ENCODE measurements around the gene UFD1.

UFD1 gene, protein sequence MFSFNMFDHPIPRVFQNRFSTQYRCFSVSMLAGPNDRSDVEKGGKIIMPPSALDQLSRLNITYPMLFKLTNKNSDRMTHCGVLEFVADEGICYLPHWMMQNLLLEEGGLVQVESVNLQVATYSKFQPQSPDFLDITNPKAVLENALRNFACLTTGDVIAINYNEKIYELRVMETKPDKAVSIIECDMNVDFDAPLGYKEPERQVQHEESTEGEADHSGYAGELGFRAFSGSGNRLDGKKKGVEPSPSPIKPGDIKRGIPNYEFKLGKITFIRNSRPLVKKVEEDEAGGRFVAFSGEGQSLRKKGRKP

DNA sequence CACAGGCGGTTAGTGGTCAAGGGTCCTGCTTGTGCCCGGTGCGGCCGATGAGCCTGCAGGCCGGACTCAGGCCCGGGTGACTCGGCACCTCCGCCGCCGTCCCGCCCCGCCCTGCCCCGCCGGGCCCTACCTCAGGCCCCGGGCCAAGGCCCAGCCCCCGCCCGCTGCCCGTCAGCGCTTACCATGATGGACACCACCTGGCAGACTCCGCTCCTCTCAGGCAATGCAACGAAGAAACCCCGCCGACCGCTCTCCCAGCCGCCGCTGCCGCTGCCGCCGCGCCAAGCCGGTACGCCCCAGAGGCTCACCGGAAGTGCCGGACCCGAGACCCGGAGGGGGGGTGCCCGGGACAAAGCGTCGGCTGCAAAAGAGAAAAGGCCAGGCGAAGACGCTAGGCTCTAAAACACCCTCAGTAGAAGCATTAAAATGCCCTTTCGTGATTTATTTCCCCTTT, at the start of gene UFD1:
Gene UFD1, minus strand, starts transcription at position 293 of the 454 bp plus-strand sequence. Its CDS starts 108 bp downstream, at position 185.
- DNase-seq (ENCODE audit: low spot score), result peak; percentile 89

DNA sequence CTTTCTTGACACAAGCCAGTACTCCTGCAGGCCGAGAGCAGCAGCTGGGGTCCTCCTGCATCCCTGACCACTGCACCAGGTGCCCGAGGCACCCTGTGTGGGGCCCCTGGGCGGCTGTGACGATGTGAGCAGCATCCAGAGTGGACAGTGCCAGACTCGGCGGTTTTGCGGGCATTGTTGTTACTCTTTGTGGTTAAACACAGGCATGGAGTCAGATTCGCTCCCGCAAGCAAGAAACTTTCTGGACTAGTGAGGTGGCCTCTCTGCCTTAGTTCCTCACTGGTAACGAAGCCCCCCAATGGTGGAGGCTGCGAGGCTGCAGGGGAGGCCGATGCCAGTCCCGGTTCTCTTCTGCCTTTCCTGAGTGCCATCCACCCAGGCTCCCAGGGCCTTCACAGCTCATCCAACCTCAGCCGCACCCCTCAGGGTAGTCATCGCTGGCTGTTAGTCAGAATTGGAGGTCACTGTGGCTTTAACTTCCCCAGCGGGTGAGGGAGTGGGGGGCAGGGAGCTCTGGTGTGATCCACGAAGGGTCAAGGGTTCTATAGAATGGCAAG, 48.9 kb upstream of the UFD1 start:
- no peak for DNase-seq (ENCODE audit: low spot score)

DNA sequence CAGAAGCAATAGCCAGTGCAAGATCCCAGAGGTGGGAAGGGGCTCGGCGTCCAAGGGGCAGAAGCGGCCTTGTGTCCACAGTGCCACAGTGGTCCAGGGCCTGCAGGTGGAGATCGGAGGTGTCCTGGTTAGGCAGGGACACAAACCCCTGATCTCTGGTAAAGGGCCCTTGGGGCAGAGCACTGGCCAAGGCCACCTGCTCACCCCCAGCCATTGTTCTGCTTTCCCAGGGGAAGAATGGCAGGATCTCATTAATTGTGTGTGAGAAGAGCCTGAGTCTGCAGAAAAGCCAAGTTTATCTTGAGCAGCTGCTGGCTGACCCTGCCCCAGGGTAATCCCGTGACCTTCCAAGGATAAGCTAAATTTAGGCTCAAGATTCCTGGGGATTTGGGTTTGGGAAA, 48.3 kb upstream of the UFD1 start:
- DNase-seq (ENCODE audit: low spot score), result no peak

DNA sequence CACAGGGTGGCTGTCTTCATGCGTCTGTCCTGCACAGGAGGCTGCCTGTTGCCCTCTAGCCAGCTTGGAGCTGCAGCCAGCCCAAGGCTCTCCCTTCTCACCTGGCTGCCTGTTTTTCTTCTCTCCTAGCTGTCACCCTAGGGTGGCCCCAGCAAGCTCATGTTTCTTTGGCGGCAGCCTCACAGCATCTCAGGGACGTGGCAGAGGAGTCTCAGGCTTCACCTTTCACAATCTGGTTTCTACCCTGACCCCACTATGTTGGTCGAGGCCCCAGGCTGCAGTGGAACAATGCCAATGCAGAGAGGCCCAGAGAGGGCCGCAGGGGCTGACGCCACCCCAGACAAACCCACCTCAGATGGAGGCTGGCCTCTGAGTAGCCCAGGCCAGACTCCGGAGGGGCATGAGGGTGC, 47.7 kb upstream of the UFD1 start:
- no peak for DNase-seq (ENCODE audit: low spot score)

DNA sequence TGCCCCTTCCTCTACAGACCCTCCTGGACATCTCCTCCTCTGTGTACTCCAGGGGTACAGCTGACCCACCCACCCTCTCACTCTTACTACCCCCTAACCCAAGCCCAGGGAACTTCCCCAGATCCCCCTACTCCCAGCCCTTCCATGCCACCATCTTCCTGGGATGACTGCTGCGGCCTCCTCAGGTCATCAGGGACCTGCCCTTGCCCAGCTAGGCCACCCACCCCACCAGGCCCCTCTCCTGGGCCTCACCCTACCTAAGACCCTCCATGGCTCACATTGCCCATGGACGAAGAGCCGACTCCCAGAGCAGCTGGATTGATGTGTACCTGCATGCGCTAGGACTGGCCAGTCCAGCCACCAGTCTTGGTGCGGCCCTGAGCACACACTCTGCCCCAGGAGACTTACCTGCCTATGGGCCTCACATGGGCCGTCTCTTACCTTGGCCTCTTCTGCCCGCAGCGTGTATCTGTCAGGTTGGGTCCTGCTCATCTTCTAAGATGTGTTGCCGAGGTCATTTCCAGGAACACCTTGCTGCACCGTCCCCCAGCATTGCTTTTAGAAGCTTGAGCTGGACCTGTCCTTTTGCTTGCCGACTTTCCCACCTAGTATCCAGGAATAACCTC, 47.2 kb upstream of the UFD1 start:
- no peak for DNase-seq (ENCODE audit: low spot score)

DNA sequence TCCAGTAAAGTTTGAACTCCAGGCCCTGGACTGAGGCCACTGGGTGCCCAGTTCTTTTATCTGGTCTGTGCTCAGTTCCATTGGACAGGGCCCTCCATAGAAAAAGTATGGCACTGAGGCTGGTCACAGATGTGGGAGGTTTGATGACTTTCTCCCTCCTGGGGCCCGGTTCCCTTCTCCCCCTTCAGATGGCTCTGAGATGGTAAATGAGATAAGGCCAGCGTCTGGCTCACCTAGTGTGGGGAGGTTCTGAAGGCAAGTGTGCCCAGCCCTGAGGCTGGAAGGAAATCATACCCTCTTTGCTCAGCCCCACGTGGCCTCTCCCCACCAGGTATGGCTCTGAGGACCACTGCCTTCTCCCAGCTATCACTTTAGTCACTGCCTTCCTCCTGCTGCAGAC, 46.7 kb upstream of the UFD1 start:
- DNase-seq (ENCODE audit: low spot score), result no peak

DNA sequence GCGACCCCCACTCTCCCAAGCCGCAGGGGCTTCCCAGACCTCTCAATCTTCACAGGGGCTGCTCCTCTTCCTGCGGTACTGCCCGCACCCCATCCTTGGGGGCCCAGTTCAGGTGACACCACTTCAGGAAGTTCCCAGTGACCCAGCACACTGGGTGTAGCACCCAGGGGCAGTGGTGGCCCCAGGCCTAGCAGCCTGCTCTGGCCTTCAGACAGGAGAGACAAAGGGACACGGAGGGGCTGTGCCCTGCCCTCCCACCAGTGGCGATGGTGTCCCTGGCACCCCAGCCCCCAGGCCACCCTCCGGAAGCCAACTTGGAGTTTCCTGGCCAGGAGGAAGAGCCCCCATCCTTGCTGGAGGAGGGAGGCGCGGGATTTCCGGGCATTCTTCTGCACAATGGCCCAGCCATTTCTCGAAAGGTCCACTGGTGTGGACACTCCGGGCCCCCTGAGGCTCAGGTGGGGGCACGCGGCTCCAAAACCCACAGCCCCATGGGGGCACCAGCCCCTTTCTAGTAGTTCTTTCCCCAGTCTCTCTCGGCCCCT, 46.2 kb upstream of the UFD1 start:
- no peak for DNase-seq (ENCODE audit: low spot score)

DNA sequence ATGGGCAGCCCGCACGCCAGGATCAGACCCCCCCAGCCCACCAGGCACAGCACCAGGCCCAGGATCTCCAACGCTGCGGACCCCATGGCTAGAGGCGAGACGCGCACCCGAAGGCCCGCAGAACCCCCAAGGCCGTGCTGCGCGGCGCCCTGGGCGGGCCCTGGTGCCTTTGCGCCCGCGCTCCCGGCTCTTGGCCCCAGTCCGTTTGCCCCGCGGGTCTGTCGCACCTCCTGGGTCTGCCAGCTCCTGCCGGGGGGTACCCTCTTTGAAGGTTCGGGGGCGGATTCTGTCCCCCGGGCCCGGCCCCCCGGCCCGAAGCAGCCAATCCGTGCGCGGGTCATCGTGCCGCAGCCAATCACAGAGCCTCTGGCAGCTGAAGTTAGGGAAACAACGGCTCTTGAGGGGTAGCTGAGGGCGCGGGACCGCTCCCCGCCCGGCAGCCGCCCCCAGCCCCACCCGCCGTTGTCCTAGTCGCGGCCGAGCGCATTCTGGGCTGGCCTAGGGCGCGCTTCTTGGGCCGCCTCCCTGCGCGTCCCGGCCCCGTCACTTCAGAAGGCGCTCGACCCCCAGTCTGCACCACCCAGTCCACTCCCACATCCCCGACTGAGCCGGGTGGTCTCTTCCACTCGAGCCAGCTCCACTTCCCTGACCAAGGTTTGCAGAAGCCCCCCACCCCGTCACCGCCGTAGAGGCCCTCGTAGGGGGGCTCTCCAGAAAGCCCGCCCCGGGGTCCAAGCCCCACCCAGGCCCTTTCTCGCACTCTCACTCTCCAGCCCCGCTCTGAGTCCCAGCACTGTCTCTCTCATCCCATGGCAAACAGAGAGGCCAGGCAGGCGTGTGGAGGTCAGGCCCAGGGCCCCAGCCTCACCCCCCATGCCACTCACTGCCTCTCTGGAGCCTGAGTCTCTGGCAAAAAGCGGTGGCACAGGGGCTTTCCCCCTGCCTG, 45.5 kb upstream of the UFD1 start, which contains the start of gene CLDN5:
Gene CLDN5, minus strand, starts transcription at position 241 of the 946 bp plus-strand sequence. Its CDS starts 155 bp downstream, at position 86.
- DNase-seq (ENCODE audit: low spot score), result peak; percentile 83

DNA sequence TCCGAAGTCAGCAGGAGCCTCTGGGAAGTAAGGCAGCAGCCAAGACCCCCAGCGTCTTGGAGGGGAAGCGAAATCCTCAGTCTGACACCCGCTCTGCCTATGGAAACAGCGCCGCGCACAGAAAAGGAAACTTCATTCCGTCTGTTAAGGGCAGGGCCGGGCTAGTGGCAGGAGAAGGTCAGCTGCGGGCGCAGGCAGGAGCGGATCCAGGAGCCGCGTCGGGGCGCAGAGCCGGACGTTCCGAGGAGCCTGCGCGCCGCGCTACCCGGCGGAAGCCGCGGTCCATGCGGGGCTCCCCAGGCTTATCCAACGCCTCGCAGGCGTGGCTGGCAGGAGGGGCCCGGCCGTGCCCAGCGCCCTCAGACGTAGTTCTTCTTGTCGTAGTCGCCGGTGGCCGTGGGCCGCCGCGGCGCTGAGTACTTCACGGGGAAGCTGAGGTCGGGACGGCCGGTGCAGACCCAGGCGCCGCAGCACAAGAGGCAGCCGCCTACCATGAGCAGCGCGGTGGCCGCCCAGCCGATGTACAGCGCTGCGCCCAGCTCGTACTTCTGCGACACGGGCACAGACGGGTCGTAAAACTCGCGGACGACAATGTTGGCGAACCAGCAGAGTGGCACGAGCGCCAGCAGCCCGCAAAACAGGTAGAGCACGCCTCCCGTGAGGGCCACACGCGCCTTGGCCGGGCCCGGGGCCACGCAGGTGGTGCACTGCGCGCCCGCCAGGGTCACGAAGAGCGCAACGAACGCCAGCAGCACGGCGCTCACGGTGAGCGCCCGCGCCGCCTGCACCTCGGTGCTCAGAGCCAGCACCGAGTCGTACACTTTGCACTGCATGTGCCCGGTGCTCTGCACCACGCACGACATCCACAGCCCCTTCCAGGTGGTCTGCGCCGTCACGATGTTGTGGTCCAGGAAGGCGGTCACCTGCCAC, 44.5 kb upstream of the UFD1 start:
- DNase-seq (ENCODE audit: low spot score), result peak; percentile 58

DNA sequence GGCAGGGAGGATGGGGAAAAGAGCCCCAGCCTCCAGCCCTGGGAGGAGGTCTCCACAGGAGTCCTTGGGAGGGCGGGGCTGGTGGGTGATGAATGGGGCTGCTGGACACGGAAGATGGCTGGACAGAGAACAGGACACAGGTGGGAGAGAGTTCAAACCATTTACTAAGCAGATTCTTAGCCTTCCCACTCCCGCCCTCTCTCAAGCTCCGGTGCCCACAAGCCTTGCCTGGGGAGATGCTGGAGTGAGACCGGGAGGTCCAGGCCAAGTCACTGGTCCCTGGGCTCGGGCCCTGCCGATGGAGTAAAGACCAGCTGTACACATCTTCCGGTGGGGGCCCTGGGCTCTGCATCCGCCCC, 43.9 kb upstream of the UFD1 start:
- DNase-seq (ENCODE audit: low spot score), result no peak

DNA sequence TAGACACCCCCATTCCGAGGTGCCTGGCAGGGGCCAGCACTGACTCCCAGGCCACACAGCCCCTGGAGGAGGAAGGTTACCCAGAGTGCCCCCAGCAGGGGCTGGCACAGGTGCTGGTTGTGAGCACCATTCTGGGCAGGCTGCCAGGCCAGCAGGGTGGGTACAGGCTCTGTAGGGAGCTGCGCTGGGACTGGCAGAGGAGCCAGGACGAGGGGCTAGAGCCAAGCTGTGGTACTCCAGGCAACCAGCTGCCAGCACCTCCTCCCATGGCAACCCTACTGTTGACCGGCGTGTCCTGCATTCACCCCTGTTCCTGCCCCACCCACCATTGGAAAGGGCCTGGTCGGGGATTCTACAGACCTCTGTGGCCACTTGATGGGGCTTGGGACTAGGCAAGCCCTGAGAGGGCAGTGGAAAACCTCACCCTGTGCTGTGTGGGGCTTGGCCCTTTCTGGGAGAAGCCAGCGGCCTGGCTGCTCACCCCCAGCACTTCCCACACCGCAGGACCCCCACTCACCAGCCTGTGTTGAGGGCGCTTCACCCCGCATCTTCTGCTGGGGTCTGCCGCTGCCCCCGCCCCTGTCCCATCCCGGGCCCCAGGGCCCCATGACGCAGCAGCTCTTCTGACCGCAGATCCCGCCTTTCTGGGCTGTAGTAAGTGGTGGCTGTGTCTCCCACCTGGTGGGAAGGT, 43.3 kb upstream of the UFD1 start:
- DNase-seq (ENCODE audit: low spot score), result no peak

DNA sequence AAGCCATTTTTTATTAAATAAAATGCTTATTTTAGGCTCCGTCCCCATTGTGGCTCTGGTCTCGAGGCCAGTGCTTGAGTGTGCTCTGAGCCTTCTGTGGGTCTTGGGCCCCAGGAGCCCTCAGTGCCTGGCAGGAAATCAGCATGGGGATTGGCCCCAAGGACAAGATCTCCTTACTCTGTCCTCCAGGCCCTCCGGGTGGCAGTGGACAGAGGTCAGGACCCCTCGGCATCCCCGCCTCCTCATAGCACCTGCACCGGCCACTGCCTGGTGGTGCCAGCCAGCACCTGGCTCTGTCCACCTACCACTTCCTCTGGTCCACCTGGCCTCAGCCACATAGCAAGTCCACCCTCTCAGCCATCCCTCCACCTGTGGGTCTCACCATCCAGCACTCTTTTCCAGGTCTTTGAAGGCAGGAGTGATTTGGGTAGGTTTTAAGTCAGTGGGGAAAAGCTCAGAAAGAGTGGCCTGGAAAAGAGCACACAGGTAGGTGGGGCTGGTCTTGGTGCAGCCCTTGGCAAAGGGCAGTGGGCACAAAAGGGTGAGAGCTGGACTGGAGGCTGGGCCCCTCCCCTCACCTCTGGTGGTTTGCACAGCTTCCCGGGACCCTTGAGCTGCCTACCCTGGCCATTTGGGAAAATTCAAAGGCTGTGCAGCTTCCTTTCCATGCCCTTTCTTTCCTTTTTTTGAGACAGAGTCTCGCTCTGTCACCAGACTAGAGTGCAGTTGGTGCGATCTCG, 41.7 kb upstream of the UFD1 start:
- DNase-seq (ENCODE audit: low spot score), result no peak

DNA sequence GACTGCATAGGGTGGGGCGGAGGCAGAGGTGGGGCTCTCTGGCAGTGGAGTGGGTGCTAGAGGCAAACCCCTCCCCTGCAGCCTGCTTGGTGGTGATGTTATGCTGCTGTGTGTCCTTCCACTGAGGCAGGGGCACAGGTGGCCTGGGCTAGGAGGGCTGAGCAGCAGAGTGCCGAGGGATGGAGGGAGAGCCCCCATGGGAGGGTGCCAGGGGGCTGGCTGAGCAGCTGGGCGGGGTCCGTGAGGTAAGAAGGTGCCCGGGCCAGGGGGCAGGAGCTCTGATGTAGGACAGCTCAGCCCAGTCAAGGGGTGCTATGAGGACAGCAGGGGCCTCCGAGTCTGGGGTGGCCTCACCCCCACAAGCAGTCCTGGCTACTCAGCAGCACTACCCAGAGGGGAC, 41.0 kb upstream of the UFD1 start:
- no peak for DNase-seq (ENCODE audit: low spot score)

DNA sequence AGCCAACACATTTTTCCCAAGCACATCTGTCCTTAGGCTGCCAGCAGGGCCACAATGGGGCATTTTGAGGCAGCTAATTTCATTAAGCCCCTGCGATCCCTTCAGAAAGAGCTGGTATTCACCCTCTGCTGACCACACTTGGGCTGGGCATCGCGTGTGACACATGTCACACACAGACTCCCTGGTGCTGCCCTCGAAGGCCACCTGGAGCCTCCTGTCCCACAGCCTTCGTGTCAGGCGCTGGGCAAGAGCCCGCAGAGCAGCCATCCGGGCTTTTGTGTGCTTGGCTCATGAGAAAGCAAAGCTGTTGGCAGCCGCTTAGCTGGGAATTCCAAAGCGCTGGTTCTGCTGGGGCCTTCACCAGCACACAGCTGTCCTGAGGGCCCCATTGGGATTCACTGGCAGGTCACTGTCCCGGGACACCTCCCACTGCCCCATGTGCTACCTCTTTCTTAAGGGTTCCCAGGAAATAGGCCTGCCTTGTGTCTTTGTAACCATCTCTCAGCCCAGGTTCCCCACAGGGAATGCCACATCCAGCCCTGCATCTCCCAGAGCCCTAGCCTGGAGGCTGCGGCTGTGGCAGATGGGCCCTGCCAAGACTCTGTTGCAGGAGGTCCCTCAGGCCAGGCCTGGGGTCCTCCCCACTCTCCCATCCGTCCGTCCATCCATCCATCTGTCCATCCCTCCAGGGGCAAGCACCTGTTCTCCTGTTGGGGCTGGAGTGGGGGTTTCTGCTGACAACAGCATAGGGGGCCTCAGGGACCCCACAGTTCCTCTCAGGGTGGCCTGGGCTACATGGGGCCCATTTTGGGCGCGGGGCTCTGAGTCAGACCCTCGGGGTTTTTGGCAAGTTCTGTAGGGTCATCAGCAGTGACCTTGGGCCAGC, 40.3 kb upstream of the UFD1 start:
- no peak for DNase-seq (ENCODE audit: low spot score)

DNA sequence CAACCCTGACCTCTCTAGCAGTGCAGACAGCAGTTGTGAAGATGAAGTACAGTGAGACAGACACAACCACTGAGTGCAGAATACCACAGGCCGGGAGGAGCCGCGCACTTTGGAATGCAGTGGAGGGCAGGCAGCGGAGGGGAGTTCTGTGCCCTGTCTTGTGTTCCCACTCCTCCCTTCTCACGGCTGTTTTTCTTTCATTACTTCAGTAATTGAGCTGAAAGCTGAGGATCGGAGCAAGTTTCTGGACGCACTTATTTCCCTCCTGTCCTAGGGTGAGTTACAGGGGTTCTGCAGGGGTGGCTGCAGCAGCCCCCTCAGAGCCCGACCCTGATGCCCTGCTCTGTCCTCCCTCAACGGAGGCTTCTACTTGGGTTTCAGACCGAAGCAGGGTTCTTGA, 39.6 kb upstream of the UFD1 start:
- DNase-seq (ENCODE audit: low spot score), result no peak

DNA sequence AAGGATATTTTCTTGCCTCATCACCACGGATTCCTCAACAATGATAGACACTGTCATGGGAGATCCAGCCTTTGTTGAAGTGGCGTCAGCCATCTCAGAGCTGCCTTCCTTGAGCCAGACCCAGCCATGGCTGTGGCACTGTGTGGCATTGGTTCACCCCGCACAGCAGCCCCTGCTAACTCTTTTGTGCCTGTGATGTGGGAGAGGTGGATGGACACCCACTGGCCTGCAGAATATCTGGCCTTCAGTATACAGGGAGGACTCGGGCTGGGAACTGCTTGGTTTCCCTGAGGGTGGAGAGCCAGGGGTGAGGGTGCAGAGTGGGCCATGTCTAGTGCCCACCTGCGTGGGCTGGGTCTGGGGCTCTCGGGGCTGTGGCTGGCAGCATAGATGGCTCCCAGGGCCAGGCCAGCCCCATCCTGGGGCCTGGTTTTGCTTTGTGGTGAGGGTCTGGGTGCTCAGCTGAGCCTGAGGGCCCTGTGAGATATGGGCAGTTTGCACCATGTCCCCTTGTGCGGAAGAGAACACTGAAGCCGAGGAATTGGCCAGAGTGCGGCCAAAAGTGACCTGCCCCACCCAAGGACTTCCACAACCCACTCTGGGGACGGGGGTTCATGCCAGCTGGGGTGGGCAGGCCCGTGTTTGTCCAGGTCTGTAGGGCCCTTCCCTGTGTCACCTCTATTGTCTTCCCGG, 39.1 kb upstream of the UFD1 start:
- no peak for DNase-seq (ENCODE audit: low spot score)

DNA sequence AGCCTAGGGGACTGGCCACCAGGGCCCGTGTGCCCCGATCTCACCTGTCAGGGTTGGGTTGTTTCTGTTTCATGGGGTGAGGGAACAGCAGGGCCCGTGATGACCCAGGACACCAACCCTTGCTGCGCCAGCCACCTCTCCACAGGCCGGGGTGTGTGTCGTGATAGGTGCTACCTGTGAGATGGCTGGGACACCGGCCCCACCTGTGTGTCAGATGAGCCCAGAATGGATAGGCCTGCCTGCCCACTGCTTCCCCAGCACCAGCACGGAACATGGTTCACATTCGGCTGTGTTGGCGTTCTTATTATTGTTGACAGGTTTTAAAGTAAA, 38.1 kb upstream of the UFD1 start:
- DNase-seq (ENCODE audit: low spot score), result no peak
